Neural cell (in vitro differentiated cells): Measurements from ENCODE around the gene FRMD1.

Experiments used
- EZH2 ChIP-seq: fragments of 200-600, 300-800 bp; shearing (Covaris generic), sonication (generic); IDR thresholded peaks from 2 replicates; pipeline ENCODE4 v1.6.1; 2014; ENCODE audit warnings: antibody characterized with exemption, low read length, borderline replicate concordance, mild to moderate bottlenecking; ENCODE audit not compliant: insufficient read depth, poor library complexity, severe bottlenecking
- MXI1 ChIP-seq: fragments of 450-650 bp; conservative IDR thresholded peaks from 2 replicates; pipeline ENCODE4 v1.6.1; 2014; ENCODE audit warnings: antibody characterized with exemption, mild to moderate bottlenecking; ENCODE audit not compliant: poor library complexity, severe bottlenecking

DNA sequence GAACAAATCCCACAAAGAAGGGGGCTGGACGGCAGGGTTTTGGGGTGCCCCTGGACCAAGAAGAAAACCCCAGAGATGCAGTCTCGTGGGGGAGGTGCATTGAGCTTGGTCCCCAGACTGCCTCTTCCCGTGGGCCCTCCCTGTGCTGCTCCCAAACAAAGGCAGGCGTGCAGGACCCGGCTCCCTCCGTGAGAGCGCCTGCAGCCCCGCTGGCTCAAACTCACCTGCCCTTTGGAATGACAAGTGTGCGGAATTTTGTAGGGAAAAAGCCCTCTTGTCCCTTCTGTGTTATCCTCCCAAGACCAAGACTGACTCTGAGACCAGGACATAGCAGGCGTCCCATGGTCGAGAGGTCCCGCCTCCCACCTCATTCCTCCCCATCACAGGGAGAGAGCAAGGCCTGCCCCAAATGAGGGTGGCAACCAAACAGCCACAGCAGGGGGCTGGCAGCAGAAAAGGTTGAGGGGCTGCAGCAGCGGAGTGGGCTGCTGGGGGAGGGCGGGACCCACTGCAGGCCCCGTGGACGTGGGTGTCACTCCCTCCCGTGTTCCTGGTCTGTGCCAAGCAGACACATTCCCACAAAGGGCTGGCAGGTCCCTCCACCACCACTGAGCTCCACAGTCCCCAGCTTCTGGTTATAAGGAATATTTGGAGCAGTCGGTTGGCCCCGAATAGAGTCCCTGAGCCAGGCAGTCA lies 5.6 kb upstream of the FRMD1 start:
- TF ChIP-seq MXI1 (no peak), EZH2 (no peak)
